Right atrium auricular region (tissue), 2 donors: Measurements from ENCODE around the gene LPCAT3. TPM values are rescaled to one million over a fixed set of nuclear protein-coding genes. Genes with fewer than 3 reads are reported as not detected.

ENCODE experiments used
- DNase-seq: peaks from one replicate; pipeline ENCODE4 v3.0.0-alpha.2; 2019; ENCODE audit warnings: low spot score
- H3K27ac ChIP-seq, 2 donors: fragments of 200-600 bp; sonication (generic); 1 replicate in 1 of 2; 2 replicates in 1 of 2; pipeline ENCODE4 v1.5.1; 2016 to 2019
- H3K27me3 ChIP-seq, 2 donors: fragments of 200-600 bp; sonication (generic); one replicate each; pipeline versions ENCODE4 v1.5.1 to v1.6.0; 2017 to 2019
- H3K36me3 ChIP-seq: fragments of 200-600 bp; sonication (generic); one replicate; pipeline ENCODE4 v1.5.1; 2016
- H3K4me1 ChIP-seq, 2 donors: fragments of 200-600 bp; sonication (generic); one replicate each; pipeline versions ENCODE4 v1.5.1 to v1.6.0; 2017 to 2019
- H3K4me3 ChIP-seq, 2 donors: fragments of 200-600 bp; sonication (generic); 1 replicate in 1 of 2; 2 replicates in 1 of 2; pipeline ENCODE4 v1.5.1; 2017 to 2019; ENCODE audit warnings: mild to moderate bottlenecking in 1 of 2, moderate library complexity in 1 of 2
- H3K9me3 ChIP-seq, 2 donors: fragments of 200-600 bp; sonication (generic); one replicate each; pipeline ENCODE4 v1.5.1; 2019
- total RNA-seq, 2 donors: library from RNA; depleted of rRNA; stranded (reverse); fragments of >200 nt; gene quantifications; one replicate each; pipeline ENCODE4 v1.1.0, GENCODE V29; 2016
- TF ChIP-seq, protein P1 (sequence below), 2 donors: fragments of 200-600 bp; sonication (generic); IDR thresholded peaks; one replicate each; pipeline ENCODE4 v1.5.1; 2019; ENCODE audit warnings: antibody characterized with exemption in 2 of 2

Gene LPCAT3
- total RNA-seq, 2 donors from 2014 or later: 20.0 to 33.3 TPM

DNA sequence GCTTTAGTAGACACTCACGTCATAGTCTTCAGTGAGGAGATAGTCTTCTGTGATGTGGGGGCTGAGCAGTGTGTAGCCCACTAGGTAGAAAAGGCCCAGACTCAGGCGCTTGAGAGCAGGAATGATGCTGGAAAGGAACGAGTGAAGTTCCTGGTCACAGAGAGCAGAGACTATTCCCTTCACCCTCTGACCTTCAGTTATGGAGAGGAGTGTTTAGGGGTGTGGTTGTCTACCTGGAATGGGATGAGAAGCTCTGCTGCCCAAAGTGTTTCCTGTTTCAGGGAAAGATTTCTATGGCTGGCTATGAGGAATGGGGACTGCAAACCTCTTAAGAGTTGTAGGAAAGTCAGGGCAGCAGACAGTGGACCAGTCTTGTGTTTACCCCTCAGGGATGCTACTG is 38.8 kb downstream of the LPCAT3 start:
- Histone ChIP-seq H3K27me3 (no peaks in the 10 kb centered on the region), H3K27ac (peak overlapping the region in 1 of 2 donors; percentile 27)

GRCh38 chr12:6979021-6979420 is 39.3 kb downstream of the LPCAT3 start:
- TF ChIP-seq, protein P1, sequence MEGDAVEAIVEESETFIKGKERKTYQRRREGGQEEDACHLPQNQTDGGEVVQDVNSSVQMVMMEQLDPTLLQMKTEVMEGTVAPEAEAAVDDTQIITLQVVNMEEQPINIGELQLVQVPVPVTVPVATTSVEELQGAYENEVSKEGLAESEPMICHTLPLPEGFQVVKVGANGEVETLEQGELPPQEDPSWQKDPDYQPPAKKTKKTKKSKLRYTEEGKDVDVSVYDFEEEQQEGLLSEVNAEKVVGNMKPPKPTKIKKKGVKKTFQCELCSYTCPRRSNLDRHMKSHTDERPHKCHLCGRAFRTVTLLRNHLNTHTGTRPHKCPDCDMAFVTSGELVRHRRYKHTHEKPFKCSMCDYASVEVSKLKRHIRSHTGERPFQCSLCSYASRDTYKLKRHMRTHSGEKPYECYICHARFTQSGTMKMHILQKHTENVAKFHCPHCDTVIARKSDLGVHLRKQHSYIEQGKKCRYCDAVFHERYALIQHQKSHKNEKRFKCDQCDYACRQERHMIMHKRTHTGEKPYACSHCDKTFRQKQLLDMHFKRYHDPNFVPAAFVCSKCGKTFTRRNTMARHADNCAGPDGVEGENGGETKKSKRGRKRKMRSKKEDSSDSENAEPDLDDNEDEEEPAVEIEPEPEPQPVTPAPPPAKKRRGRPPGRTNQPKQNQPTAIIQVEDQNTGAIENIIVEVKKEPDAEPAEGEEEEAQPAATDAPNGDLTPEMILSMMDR (IDR thresholded peaks at IDR 0.05): no peak
- peaks cover 0 to 8% of the 10 kb centered on the region in 2 donors for H3K4me1 ChIP-seq
- no peak overlapping the region for H3K4me3 ChIP-seq
- no peaks in the 10 kb centered on the region for H3K9me3 ChIP-seq
- H3K36me3 ChIP-seq: peaks cover 86% of the 10 kb centered on the region
- DNase-seq: no peak
- peak overlapping the region in 1 of 2 donors; percentile 27 for H3K27ac ChIP-seq
- no peaks in the 10 kb centered on the region for H3K27me3 ChIP-seq

More for the DNA sequence above, 38.8 kb downstream of the LPCAT3 start:
- H3K4me3 ChIP-seq: no peak overlapping the region
- TF ChIP-seq, protein P1 (IDR thresholded peaks at IDR 0.05): no peak
- H3K36me3 ChIP-seq: peaks cover 85% of the 10 kb centered on the region
- no peaks in the 10 kb centered on the region for H3K9me3 ChIP-seq
- no peak for DNase-seq
- H3K4me1 ChIP-seq: peaks cover 0 to 8% of the 10 kb centered on the region in 2 donors

- peaks cover 0 to 8% of the 10 kb centered on the region in 2 donors for H3K4me1 ChIP-seq
- H3K36me3 ChIP-seq: peaks cover 86% of the 10 kb centered on the region
- no peak for DNase-seq
- no peak overlapping the region for H3K4me3 ChIP-seq
- H3K9me3 ChIP-seq: no peaks in the 10 kb centered on the region
- peak overlapping the region in 1 of 2 donors; percentile 27 for H3K27ac ChIP-seq
- TF ChIP-seq, protein P1 (IDR thresholded peaks at IDR 0.05): no peak
- no peaks in the 10 kb centered on the region for H3K27me3 ChIP-seq
Measured at GRCh38 chr12:6978611-6979011, 39.7 kb downstream of the LPCAT3 start.

GRCh38 chr12:6978188-6978587 is 40.1 kb downstream of the LPCAT3 start:
- H3K4me3 ChIP-seq: no peak overlapping the region
- TF ChIP-seq, protein P1 (IDR thresholded peaks at IDR 0.05): no peak
- peak overlapping the region in 1 of 2 donors; percentile 27 for H3K27ac ChIP-seq

GRCh38 chr12:6977653-6978052 is 40.6 kb downstream of the LPCAT3 start:
- TF ChIP-seq, protein P1 (IDR thresholded peaks at IDR 0.05): no peak

More at GRCh38 chr12:6978188-6978587, 40.1 kb downstream of the LPCAT3 start:
- Histone ChIP-seq H3K36me3 (peaks cover 83% of the 10 kb centered on the region), H3K9me3 (no peaks in the 10 kb centered on the region), H3K27me3 (no peaks in the 10 kb centered on the region), H3K4me1 (peaks cover 0 to 8% of the 10 kb centered on the region in 2 donors)
- DNase-seq: no peak

More at GRCh38 chr12:6977653-6978052, 40.6 kb downstream of the LPCAT3 start:
- Histone ChIP-seq H3K36me3 (peaks cover 77% of the 10 kb centered on the region), H3K4me1 (peaks cover 0 to 8% of the 10 kb centered on the region in 2 donors), H3K27ac (no peak overlapping the region), H3K9me3 (no peaks in the 10 kb centered on the region), H3K4me3 (no peak overlapping the region), H3K27me3 (no peaks in the 10 kb centered on the region)
- no peak for DNase-seq
